Measurements from ENCODE around the gene DRAXIN. TPM values are rescaled to one million over a fixed set of nuclear protein-coding genes. Genes with fewer than 3 reads are reported as not detected.

The DRAXIN gene
- total and polyA plus RNA-seq, 12 donors: under 0.01 to 0.08 (median 0.06) TPM; not detected in 7

DNA sequence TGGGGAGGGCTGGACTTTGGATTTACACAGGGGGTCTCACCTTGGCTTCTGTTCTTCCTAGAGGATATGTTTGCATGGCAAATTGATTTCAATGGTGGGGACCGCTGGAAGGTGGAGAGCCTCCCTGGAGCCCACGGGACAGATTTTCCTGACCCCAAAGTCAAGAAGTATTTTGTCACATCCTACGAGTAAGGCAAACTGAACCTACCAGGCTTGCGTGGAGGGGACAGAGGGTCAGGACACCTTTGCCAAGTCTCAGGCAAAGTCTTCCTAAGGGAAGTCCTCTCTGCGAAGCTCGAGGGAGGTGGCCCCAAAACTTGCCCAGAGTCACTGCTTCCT is 20.3 kb upstream of the DRAXIN start:
- H3K36me3 ChIP-seq (replicated peaks in 1 of 2): peaks cover 0 to 35% of the 10 kb centered on the region in 2 donors
- intact Hi-C loops (cut with DNase I): no loop called here
- WGBS, 4 donors: 84 to 98% (median 90%) methylated on average over 6 of the region's 6 CpGs
- no peak overlapping the region for H3K4me3 ChIP-seq
- no peak overlapping the region for H3K27ac ChIP-seq
- no peaks in the 10 kb centered on the region for H3K4me1 ChIP-seq (replicated peaks in 1 of 2)
- H3K9me3 ChIP-seq (replicated peaks in 1 of 3): no peaks in the 10 kb centered on the region
- no peak for DNase-seq
- no peaks in the 10 kb centered on the region for H3K27me3 ChIP-seq
- TF ChIP-seq POLR2A (IDR thresholded peaks at IDR 0.05): no peak
- TF ChIP-seq, protein P1, sequence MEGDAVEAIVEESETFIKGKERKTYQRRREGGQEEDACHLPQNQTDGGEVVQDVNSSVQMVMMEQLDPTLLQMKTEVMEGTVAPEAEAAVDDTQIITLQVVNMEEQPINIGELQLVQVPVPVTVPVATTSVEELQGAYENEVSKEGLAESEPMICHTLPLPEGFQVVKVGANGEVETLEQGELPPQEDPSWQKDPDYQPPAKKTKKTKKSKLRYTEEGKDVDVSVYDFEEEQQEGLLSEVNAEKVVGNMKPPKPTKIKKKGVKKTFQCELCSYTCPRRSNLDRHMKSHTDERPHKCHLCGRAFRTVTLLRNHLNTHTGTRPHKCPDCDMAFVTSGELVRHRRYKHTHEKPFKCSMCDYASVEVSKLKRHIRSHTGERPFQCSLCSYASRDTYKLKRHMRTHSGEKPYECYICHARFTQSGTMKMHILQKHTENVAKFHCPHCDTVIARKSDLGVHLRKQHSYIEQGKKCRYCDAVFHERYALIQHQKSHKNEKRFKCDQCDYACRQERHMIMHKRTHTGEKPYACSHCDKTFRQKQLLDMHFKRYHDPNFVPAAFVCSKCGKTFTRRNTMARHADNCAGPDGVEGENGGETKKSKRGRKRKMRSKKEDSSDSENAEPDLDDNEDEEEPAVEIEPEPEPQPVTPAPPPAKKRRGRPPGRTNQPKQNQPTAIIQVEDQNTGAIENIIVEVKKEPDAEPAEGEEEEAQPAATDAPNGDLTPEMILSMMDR (IDR thresholded peaks at IDR 0.05): no peak

DNA sequence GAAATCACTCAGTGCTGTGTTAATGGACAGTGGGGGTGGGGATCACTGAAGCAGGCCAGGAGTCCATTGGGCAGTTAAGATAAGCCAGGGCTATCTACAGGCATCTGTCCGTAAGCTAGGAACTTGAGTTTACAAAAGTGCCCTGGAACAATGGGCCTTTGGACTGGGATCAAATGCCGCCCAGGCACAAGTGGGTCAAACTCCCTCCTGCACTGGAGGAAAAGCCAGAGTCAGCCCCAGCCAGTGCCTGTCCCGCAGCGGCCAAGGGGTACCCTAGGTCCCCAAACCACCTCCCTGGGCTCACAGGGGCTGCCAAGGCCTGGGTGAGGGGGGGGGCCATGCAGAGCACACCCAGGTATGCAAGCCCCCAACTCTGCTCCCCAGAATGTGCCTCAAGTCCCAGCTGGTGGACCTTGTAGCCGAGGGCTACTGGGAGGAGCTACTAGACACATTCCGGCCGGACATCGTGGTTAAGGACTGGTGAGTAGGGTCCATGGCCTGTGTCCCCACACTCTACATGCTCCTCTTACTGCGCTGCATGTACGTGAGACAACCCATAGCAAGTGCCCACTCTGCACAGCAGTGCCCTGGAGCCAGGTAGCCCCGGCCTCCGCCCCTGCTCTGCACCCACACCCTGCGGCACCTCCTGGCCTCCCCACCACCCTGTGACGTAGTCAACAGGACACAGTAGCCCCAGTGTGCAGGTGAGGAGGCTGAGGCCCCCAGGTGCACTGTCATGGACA is 19.8 kb upstream of the DRAXIN start:
- intact Hi-C loops (cut with DNase I): no loop called here

DNA sequence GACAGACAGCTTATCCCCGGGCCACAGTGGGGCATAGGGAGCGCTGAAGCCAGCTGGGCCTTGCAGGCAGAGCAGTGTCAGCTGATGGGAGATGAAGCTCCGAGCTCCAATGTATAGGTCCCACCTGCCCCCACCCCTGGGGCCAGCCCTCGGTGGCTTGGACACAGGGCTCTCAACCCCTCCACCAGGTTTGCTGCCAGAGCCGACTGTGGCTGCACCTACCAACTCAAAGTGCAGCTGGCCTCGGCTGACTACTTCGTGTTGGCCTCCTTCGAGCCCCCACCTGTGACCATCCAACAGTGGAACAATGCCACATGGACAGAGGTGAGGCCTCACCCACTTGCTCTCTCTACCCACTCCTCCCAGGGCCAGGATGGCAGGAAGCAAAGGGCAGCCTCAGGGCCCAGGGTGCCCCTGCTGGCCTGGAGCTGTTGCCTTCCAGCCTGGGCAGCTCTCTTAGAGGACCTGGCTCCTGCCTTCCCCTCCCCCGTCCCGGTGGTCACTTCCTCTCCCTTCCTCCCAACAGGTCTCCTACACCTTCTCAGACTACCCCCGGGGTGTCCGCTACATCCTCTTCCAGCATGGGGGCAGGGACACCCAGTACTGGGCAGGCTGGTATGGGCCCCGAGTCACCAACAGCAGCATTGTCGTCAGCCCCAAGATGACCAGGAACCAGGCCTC is 18.3 kb upstream of the DRAXIN start:
- H3K27me3 ChIP-seq: no peaks in the 10 kb centered on the region
- no peaks in the 10 kb centered on the region for H3K9me3 ChIP-seq (replicated peaks in 1 of 3)
- intact Hi-C loops (cut with DNase I): no loop called here
- WGBS, 4 donors: 93 to 98% (median 95%) methylated on average over 8 to 14 of the region's 14 CpGs
- H3K36me3 ChIP-seq (replicated peaks in 1 of 2): peaks cover 0 to 40% of the 10 kb centered on the region in 2 donors
- H3K27ac ChIP-seq: no peak overlapping the region
- DNase-seq: no peak
- H3K4me1 ChIP-seq (replicated peaks in 1 of 2): no peaks in the 10 kb centered on the region
- TF ChIP-seq, protein P1 (IDR thresholded peaks at IDR 0.05): no peak
- no peak for TF ChIP-seq POLR2A (IDR thresholded peaks at IDR 0.05)
- no peak overlapping the region for H3K4me3 ChIP-seq

More for the DNA sequence above, 19.8 kb upstream of the DRAXIN start:
- Histone ChIP-seq H3K4me3 (no peak overlapping the region), H3K4me1 (replicated peaks in 1 of 2) (no peaks in the 10 kb centered on the region), H3K27me3 (no peaks in the 10 kb centered on the region), H3K36me3 (replicated peaks in 1 of 2) (peaks cover 0 to 40% of the 10 kb centered on the region in 2 donors), H3K27ac (no peak overlapping the region), H3K9me3 (replicated peaks in 1 of 3) (no peaks in the 10 kb centered on the region)
- TF ChIP-seq, protein P1 (IDR thresholded peaks at IDR 0.05): no peak
- WGBS, 4 donors: 94 to 100% (median 95%) methylated on average over 10 to 14 of the region's 14 CpGs
- DNase-seq: peak in 1 of 7 donors; percentile 46

DNA sequence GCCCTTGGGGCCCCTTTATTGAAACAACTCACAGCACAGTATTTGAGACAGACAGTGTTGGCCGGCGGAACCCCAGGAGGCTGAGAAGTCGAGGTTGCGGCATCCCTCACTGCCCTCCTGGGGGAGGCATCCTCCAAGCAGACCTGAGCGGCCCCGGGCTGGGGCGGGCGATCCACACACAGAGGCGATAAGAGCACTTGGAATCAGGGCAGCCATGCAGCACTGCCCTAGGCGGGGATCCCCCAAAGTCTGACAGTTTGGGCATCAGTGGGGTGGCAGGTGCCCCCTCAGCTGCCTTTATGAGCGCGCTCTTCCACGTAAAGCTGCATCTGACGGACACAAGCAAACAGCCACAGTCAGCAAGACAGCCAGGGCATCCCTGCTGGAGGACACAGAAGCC is 17.0 kb upstream of the DRAXIN start:
- WGBS, 4 donors: 91 to 98% (median 97%) methylated on average over 4 to 14 of the region's 14 CpGs
- intact Hi-C loops (cut with DNase I): no loop called here
- Histone ChIP-seq H3K27me3 (no peaks in the 10 kb centered on the region), H3K27ac (no peak overlapping the region), H3K4me1 (replicated peaks in 1 of 2) (no peaks in the 10 kb centered on the region), H3K4me3 (no peak overlapping the region), H3K36me3 (replicated peaks in 1 of 2) (peaks cover 0 to 40% of the 10 kb centered on the region in 2 donors), H3K9me3 (replicated peaks in 1 of 3) (no peaks in the 10 kb centered on the region)
- TF ChIP-seq, protein P1 (IDR thresholded peaks at IDR 0.05): no peak
- TF ChIP-seq POLR2A (IDR thresholded peaks at IDR 0.05): no peak
- no peak for DNase-seq
